ENCODE results near the gene COQ7.

Gene COQ7

GRCh38 chr16:19086322-19087199, 19.1 kb downstream of the COQ7 start:
- DNase-seq = peak; percentile 86

GRCh38 chr16:19088341-19088916, 21.0 kb downstream of the COQ7 start:
- DNase-seq = no peak

- no peak for DNase-seq
Measured at GRCh38 chr16:19089410-19089955, 22.1 kb downstream of the COQ7 start.

- DNase-seq = no peak
Measured at GRCh38 chr16:19090916-19091315, 23.5 kb downstream of the COQ7 start.

- DNase-seq = no peak
Measured at GRCh38 chr16:19092653-19093410, 25.4 kb downstream of the COQ7 start.

- DNase-seq = peak; percentile 64
Measured at GRCh38 chr16:19093631-19094541, 26.5 kb downstream of the COQ7 start.

GRCh38 chr16:19094542-19095365, 27.3 kb downstream of the COQ7 start:
- DNase-seq = no peak

GRCh38 chr16:19095654-19096053, 28.2 kb downstream of the COQ7 start:
- no peak for DNase-seq

- no peak for DNase-seq
Measured at GRCh38 chr16:19098173-19098572, 30.8 kb downstream of the COQ7 start.

- no peak for DNase-seq
Measured at GRCh38 chr16:19102187-19102872, 34.9 kb downstream of the COQ7 start.

GRCh38 chr16:19104607-19105006, 37.2 kb downstream of the COQ7 start:
- DNase-seq = no peak

- no peak for DNase-seq
Measured at GRCh38 chr16:19105131-19105530, 37.7 kb downstream of the COQ7 start.

- DNase-seq = no peak
Measured at GRCh38 chr16:19105891-19106624, 38.6 kb downstream of the COQ7 start.

GRCh38 chr16:19106625-19107020, 39.2 kb downstream of the COQ7 start:
- no peak for DNase-seq

GRCh38 chr16:19108409-19109287, 41.2 kb downstream of the COQ7 start:
- no peak for DNase-seq

GRCh38 chr16:19109288-19109664, 41.9 kb downstream of the COQ7 start:
- DNase-seq = no peak

- no peak for DNase-seq
Measured at GRCh38 chr16:19110537-19111360, 43.3 kb downstream of the COQ7 start.

GRCh38 chr16:19112099-19112407, 44.6 kb downstream of the COQ7 start:
- DNase-seq = no peak
